Ureter (tissue), 1 donor: ENCODE results near the gene ZG16. TPM values are rescaled to one million over a fixed set of nuclear protein-coding genes. Genes with fewer than 3 reads are reported as not detected.
A peak's percentile ranks its signal among the peaks of the same experiment; 100 is the strongest.
"Not testable (repeated sequence)": the region's sequence is repeated elsewhere in the genome, so short reads cannot be mapped to it uniquely, and the experiment has no call there.

Experiments used
- DNase-seq: peaks from one replicate; pipeline ENCODE4 v3.0.0-alpha.2; 2020; ENCODE audit warnings: low spot score
- total RNA-seq: library from RNA; stranded (reverse); gene quantifications from one replicate; pipeline ENCODE4 v1.2.4, GENCODE V29; 2023
- donor health status: DM: yes; HTN: yes; CAD: no.

Gene ZG16
- not detected for total RNA-seq

DNA sequence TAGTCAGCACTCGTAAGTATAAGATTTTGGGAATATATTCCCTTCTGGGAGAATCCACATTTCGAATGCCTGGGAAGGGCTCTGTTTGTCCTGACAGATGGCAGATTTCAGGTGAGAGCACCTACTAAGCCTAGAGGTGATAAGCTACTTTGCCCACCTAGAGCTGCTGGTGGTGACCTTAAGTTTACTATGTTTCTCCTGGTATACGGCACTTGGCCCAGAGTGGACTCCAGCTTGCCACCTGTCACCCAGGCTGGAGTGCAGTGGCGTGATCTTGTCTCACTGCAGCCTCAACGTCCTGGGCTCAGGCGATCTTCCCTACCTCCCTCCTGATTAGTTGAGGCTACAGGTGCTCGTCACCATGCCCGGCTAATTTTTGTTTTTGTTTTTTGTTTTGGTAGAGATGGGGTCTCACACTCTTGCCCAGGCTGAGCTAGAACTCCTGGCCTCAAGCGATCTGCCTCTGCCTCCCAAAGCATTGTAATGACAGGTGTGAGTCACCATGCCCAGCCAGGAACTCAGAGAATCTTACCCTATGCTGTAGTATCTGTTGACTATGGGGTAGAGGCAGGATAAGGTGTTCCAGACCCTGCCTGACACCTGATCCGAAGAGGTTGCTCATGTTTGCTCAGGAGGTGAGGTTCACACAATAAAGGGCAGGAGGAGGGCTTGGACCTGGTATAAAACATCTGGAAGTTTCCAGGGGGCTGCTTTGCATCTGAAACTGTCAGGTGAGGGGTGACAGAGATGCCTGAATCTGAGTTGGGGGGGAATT lies at the start of gene ZG16:
Gene ZG16 (plus strand): TSS at position 681 of the 775 bp plus-strand sequence. CDS start 1,011 bp downstream, outside the sequence.
- no peak for DNase-seq

DNA sequence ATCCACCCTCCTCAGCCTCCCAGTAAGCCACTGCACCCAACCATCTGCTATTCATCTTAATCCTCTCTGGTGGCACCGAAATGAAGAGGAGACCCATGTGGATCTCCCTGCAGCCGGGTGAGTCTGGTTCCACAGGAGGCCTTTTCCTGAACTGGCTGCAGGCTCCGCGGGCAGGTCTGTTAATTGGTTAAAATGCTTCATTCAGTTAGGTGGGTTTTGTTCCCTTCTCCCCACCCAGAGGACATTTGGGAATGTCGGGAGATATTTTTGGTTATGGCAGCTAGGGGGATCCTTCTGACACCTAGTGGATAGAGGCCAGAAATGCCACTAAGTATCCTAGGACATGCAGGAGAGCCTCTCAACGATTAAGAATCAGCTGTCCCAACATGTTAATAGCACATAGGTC lies 48.9 kb upstream of the ZG16 start:
- no peak for DNase-seq

GRCh38 chr16:29730649-29731048 lies 47.4 kb upstream of the ZG16 start:
- no peak for DNase-seq

- DNase-seq, result not testable (repeated sequence)
Measured at GRCh38 chr16:29731768-29732601, 46.1 kb upstream of the ZG16 start.

DNA sequence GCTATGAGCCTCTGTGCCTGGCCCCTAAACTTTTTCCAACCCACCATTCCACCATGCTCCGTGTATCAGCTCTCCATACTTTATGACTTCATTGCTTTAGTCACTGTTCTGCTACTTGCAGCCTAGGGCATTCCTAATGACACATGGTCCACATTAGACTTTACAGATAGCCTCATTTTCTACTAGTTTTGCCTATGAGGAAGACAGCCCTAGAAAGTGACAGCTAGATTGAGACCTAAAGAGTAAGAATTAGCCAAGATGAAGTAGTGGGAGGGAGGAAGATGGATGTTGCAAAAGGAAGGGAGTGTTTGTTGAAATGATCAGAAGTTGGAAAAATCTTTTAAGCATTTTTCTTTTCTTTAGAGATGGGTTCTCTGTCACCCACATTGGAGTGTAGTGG lies 43.3 kb upstream of the ZG16 start:
- no peak for DNase-seq

DNA sequence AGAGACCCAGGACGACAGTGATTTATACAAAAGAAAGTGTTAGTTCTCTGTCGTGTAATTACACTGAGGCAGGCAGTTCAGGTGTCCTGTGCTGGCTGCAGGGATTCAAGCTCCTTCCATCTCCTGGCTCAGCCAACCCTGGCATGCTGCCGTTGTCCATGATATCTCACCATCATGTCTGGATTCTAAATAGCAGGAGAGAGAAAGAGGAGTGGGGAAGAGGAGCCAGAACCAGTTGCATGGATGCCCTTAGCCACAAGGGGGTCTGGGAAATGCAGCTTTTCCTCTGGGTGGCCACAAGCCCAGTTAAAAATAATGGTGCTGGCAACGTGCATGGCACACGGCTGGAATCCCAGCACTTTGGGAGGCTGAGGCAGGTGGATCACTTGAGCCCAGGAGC lies 41.9 kb upstream of the ZG16 start:
- no peak for DNase-seq

GRCh38 chr16:29736764-29737163 lies 41.3 kb upstream of the ZG16 start:
- DNase-seq, result no peak

- no peak for DNase-seq
Measured at GRCh38 chr16:29737713-29738112, 40.3 kb upstream of the ZG16 start.

DNA sequence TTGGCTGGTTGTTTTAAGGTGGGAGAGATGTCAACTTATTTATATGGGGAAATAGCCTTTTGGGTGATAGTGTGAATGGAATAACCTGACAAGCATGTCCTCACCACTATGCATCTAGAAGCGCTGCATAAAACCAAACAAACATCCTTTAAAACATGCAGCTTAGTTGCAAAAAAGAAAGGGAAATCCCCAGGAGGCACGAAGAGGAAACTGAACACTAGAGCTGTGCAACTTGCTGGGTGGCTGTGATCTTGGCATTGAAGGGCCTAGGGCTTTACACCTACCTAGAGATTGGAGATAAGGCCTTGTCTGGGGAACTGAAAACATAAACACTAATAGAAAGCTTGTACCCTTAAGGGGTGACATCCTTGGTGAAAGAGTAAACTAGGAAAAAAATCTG lies 39.5 kb upstream of the ZG16 start:
- no peak for DNase-seq

- DNase-seq, result not testable (repeated sequence)
Measured at GRCh38 chr16:29739927-29740629, 38.0 kb upstream of the ZG16 start.

DNA sequence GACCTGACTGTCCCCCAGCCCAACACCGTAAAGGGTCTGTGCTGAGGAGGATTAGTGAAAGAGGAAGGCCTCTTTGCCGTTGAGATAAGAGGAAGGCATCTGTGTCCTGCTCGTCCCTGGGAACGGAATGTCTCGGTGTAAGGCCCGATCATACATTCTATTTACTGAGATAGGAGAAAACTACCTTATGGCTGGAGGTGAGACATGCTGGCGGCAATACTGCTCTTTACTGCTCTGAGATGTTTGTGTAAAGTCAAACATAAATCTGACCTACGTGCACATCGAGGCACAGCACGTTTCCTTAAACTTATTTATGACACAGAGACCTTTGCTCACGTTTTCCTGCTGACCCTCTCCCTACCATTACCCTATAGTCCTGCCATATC lies 37.4 kb upstream of the ZG16 start:
- DNase-seq, result not testable (repeated sequence)

DNA sequence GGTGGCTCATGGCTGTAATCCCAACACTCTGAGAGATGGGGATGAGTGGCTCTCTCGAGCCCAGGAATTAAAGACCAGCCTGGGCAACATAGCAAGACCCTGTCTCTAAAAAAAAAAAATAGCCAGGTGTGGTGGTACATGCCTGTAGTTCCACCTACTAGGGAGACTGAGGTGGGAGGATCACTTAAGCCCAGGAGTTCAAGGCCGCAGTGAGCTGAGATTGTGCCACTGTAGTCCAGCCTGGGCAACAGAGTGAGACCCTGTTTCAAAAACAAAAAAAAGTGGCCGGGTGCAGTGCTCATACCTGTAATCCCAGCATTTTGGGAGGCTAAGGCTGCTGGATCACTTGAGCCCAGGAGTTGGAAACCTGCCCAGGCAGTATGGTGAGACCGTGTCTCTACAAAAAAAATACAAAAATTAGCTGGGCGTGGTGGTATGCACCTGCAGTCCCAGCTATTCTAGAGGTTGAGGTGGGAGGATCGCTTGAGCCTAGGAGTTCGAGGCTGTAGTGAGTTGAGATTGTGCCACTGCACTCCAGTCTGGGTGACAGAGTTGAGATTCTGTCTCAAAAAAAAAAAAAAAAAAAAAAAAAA lies 35.3 kb upstream of the ZG16 start:
- no peak for DNase-seq

DNA sequence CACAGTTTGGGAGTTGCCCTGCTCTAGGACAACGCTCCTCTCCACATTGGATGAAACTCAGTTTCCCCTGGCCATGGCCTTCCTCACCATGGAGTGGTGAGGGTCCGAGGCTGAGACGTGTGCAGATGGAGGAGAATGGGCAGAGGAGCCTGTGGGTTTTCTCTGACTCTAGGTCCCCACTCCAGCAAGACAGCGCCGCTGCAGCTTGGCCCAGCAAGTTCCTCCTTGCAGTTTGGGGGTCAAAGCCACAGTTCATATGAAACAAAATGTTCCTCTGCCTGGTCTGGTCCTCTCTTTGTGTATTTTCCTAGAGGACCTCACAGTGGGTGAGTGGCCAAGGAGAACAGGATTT lies 34.6 kb upstream of the ZG16 start:
- DNase-seq, result no peak

- DNase-seq, result no peak
Measured at GRCh38 chr16:29743827-29744531, 34.1 kb upstream of the ZG16 start.

DNA sequence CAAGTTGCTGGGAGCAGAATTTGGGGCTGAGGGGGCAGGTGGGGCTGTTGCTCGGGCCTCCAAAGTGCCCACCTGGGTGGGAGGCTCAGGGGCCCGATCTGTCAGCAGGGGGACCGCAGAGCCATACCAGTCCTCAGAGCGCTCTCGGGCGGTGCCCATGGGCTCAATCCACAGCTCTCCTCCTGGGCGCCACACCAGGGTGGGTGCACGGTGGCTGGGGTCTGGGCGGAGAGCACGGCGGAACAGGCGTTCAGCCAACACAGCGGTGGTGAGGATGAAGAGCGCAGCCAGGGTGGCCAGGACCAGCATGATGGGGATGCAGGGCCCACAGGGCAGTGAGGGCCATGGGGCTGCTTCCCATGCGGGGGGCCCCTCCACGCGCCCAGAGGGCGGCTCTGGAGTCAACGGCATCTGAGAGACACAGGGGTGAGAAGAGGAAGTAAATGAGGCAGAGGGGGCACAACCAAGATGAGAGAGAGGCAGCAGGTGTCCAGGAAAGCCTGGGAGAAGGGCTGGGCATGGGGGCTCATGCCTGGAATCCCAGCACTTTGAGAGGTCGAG lies 33.4 kb upstream of the ZG16 start:
- DNase-seq, result no peak

DNA sequence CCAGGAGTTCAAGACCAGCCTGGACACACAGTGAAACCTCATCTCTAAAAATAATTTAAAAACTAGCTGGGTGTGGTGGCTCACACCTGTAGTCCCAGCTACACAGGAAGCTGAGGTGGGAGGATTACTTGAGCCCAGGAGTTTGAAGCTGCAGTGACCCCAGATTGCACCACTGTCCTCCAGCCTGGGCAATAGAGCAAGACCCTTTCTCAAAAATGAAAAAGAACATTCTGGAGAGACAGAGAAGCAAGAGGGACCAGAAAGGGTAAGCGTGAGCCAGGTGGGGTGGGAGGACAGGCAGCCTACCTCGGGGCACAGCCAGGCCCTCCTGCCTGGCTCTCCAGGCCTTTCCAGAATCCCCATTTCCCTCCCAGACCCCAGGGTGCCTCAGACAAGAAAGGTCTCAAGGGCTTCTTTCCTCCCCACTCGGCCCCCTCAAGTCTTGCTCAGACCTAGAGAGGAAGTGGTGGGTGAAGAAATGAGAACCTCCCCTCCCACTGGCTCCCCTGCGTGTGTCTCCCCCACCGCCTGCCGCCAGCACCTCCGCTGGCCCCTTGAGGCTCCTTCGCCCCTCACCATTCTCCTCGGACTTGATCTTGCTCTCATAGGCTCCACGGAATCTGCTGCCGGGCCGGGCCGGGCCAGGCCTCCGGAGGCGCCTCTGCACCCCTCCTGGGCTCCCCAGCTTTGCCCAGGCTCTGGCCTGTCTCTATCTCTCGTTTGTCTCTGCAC lies 32.8 kb upstream of the ZG16 start:
- DNase-seq, result no peak

DNA sequence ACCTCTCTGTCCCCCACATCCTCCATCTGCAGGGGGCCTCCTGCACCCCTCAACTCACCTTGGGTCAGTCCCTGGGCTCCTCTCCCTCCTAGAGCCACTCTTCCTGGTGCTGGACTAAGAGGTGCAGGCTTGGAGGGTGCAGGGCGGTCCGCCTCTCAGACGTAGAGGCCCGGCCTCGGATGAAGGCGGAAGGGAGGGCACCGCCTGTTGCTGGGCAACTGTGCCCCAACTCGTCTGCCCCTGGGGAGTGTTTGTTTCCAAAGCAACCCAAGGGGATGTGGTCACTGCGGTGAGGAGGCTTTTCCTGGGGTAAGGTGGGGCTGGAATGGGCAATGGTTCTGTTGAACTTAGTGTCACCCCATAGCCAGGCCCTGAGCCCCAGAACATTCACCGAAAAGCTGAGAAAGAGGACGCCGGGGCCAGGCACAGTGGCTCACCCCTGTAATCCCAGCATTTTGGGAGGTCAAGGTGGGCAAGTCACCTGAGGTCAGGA lies 32.2 kb upstream of the ZG16 start, which contains the start of gene C16orf54:
Gene C16orf54 (minus strand): TSS at position 138 of the 493 bp plus-strand sequence. CDS start 1,039 bp downstream, outside the sequence.
- peak; percentile 74 for DNase-seq

- DNase-seq, result not testable (repeated sequence)
Measured at GRCh38 chr16:29746518-29746917, 31.5 kb upstream of the ZG16 start.

DNA sequence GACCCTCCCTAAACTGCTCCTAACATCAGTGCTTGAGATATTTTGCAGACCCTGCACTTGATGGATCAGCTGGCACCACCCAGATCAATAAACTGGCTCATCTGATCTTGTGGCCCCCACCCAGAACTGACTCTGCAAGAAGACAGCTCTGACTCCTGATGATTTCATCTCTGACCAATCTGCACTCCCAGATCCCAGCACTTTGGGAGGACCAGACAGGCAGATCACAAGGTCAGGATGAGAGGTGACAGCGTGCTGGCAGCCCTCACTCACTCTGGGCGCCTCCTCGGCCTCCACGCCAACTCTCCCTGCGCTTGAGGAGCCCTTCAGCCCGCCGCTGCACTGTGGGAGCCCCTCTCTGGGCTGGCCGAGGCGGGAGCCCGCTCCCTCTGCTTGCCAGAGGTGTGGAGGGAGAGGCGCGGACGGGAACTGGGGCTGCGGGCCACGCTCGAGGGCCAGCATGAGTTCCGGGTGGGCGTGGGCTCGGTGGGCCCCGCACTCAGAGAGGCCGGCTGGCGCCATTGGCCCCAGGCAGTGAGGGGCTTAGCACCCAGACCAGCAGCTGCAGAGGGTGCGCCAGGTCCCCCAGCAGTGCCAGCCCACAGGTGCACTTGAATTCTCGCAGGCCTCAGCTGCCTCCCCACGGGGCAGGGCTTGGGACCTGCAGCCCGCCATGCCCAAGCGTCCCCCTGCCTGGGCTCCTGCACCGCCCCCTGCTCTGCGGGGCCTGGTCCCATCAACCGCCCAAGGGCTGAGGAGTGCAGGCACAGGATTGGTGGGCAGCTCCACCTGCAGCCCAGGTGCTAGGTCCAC lies 29.9 kb upstream of the ZG16 start:
- no peak for DNase-seq
